ENCODE results near the gene TUT1. TPM values are rescaled to one million over a fixed set of nuclear protein-coding genes. Genes with fewer than 3 reads are reported as not detected.
A peak's percentile ranks its signal among the peaks of the same experiment; 100 is the strongest.
"Not testable (repeated sequence)": the region's sequence is repeated elsewhere in the genome, so short reads cannot be mapped to it uniquely, and the experiment has no call there.

Gene TUT1, protein sequence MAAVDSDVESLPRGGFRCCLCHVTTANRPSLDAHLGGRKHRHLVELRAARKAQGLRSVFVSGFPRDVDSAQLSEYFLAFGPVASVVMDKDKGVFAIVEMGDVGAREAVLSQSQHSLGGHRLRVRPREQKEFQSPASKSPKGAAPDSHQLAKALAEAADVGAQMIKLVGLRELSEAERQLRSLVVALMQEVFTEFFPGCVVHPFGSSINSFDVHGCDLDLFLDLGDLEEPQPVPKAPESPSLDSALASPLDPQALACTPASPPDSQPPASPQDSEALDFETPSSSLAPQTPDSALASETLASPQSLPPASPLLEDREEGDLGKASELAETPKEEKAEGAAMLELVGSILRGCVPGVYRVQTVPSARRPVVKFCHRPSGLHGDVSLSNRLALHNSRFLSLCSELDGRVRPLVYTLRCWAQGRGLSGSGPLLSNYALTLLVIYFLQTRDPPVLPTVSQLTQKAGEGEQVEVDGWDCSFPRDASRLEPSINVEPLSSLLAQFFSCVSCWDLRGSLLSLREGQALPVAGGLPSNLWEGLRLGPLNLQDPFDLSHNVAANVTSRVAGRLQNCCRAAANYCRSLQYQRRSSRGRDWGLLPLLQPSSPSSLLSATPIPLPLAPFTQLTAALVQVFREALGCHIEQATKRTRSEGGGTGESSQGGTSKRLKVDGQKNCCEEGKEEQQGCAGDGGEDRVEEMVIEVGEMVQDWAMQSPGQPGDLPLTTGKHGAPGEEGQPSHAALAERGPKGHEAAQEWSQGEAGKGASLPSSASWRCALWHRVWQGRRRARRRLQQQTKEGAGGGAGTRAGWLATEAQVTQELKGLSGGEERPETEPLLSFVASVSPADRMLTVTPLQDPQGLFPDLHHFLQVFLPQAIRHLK
- total RNA-seq = 10 to 100 TPM; 32.8 to 36.8 TPM

DNA sequence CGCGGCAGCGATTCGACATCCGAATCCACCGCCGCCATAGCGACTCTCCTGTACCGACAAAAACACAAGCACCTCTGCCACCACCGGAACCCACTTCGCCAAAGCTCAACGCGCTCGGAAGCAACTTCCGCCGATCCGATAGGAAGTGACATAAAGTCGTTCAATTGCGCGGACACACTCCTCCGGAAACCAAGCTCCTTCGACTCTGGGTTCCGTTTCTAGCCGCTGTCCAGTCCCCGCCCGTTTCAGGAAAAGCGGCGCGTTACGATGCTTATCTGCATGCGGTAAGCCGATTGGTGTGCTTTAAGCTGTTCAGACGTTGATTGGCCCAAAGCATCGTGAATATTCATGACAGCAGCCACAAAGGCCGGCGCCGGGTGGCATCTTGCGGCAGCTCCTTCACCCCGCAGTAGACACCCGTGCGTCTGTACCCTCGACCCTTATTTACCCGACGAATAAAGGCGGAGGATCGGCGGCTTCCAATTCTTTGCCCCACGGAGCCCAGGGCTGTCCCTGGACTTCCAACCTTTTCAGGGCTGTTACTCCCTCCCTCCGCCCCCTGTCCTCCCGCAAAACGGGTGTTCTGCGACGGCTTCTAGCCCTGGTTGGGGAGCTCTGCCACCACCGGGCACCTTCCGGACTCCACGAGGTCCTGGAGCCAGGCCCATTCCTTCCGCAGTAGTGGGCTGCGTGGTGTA lies at the start of gene TUT1:
TSS of gene TUT1 (minus strand) at position 76 of the 698 bp plus-strand sequence. CDS start at position 38, 38 bp downstream.
- H3K4me1 Mint-ChIP-seq (ENCODE audit: low read depth) = peaks cover 56% of the 10 kb centered on the region
- no peaks in the 10 kb centered on the region for H3K9me3 Mint-ChIP-seq
- DNase-seq = peak; percentile 94 to 96
- ATAC-seq (replicated peaks in 1 of 2) = peak; percentile 90 to 91
- peak within 1 kb of the TSS; percentile 98 for H3K27ac Mint-ChIP-seq
- no peaks in the 10 kb centered on the region for H3K27me3 Mint-ChIP-seq (ENCODE audit: low read depth)
- peaks cover 5 to 26% of the 10 kb centered on the region in 2 donors for H3K36me3 Mint-ChIP-seq (ENCODE audit: insufficient read depth in 2 of 2)
- H3K4me3 Mint-ChIP-seq = peak within 1 kb of the TSS; percentile 97 to 99

DNA sequence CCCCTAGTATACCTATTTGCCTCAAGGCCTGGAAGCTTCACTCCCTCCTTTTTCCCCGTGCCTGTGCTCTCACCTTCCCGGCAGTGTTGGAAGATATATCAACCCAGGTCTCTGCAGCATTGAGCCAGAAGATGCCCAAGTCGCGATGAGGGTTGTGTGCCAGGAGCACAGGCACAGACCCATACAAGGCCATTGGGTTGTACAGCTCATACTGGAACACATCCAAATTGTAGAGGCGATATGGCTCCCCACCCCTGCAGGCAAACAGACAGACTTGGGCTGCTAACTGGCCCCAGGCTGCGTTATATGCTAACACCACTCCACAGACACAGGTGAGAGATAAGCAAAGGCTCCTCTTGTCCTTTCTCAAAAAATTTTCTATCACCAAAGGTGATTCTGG lies 41.2 kb upstream of the TUT1 start:
- ATAC-seq (replicated peaks in 1 of 2) (no peak), DNase-seq (no peak)
- no peak overlapping the region for H3K4me3 Mint-ChIP-seq
- H3K4me1 Mint-ChIP-seq (ENCODE audit: low read depth) = peaks cover 18% of the 10 kb centered on the region
- peak overlapping the region; percentile 14 for H3K27ac Mint-ChIP-seq
- H3K9me3 Mint-ChIP-seq = no peaks in the 10 kb centered on the region
- H3K36me3 Mint-ChIP-seq (ENCODE audit: insufficient read depth in 2 of 2) = peaks cover 16 to 43% of the 10 kb centered on the region in 2 donors
- no peaks in the 10 kb centered on the region for H3K27me3 Mint-ChIP-seq (ENCODE audit: low read depth)

DNA sequence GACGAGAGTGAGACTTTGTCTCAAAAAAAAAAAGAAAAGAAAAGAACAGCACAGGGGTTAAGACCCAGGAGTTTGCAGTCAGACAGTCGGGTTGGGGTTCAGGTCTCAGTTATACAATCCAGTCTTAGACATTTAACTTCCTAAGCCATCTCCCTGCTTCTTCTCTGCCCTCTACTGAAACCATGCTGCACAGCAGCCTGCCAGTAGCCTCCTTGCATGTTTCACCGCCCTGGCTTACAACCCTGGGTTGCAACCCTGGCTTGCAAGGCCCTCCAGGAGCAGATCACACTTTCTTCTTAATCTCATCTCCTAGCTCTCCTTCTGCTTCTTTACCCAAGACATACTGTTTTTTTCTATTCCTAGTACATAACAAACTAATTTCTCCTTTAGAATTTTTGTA lies 36.4 kb upstream of the TUT1 start:
- DNase-seq = no peak
- Mint-ChIP-seq H3K27ac (peak overlapping the region; percentile 17), H3K36me3 (ENCODE audit: insufficient read depth in 2 of 2) (peaks cover 18 to 31% of the 10 kb centered on the region in 2 donors), H3K4me3 (no peak overlapping the region), H3K4me1 (ENCODE audit: low read depth) (peaks cover 16% of the 10 kb centered on the region), H3K27me3 (ENCODE audit: low read depth) (no peaks in the 10 kb centered on the region), H3K9me3 (no peaks in the 10 kb centered on the region)
- peak; percentile 46 to 49 for ATAC-seq (replicated peaks in 1 of 2)

DNA sequence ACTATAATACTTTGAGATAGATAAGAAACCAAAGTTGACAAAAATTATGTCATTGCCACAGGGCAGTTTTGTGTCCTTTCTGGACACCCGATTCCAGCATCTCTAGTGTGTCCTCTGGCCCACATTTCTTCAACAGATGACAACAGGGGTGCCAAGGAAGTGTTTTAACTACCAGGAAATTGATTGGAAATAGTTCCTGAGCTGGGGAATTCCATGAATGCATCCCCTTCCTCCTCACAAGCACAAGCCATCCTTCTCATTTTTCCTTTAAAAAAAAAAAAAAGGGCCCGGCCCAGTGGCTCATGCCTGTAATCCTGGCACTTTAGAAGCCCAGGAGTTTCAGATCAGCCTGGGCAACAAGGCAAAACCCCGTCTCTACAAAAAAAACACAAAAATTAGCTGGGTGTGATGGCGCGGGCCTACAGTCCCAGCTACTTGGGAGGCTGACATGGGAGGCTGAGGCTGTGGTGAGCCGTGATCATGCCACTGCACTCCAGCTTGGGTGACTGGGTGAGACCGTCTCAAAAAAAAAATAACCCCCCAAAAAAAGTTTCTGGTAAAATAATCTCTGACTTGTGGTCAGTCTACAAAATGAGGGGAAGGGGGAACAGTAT lies 31.3 kb upstream of the TUT1 start:
- Mint-ChIP-seq H3K4me3 (peak overlapping the region; percentile 78 to 95), H3K4me1 (ENCODE audit: low read depth) (peaks cover 44% of the 10 kb centered on the region), H3K9me3 (no peaks in the 10 kb centered on the region), H3K36me3 (ENCODE audit: insufficient read depth in 2 of 2) (peaks cover 11 to 21% of the 10 kb centered on the region in 2 donors), H3K27me3 (ENCODE audit: low read depth) (no peaks in the 10 kb centered on the region), H3K27ac (peak overlapping the region; percentile 90)
- ATAC-seq (replicated peaks in 1 of 2) (no peak), DNase-seq (no peak)

DNA sequence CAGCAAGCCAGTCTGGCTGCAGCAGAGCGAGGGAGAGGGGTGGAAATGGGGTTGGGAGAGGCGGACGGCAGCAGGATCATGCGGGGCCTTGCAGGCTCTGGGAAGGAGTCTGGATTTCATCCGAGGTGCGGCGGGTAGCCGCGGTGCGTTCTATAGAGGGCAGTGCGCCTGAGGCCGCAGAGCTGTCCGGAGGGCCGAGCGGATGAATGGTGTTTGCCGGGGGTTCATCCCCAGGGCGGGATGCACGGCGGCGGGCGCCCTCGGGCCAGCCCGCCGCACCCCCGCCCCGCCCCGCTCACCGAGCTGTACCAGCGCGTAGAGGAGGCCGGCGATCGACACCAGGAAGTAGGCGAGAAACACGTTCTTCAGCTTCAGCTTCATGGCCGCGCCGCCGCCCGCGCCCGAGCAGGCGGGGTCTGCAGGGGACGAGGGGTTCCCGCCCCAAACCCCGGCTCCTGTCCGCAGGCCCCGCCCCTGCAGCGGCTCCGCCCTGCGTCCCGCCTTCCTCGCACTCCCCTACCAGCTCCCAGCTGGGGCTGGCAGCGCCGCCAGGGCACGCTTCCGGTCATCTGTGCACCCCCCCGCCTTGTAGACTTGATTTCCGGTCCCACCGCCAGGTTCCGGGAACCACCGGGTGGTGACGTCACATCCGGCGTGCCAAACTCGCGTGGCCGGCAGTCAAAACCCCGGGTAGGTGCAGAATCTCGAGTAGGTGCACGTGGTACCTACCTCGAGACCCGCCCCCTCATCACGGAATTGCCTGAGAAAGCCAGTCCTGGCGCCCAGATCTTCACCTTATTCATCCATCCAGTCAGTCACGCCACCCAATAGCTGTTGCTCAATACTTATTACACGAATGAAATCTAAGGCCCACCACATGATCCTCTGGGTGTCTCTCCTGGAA lies 30.5 kb upstream of the TUT1 start, which contains the start of gene B3GAT3:
TSS of gene B3GAT3 (minus strand) at position 420 of the 904 bp plus-strand sequence. CDS start at position 381, 39 bp downstream.
- Mint-ChIP-seq H3K27me3 (ENCODE audit: low read depth) (no peaks in the 10 kb centered on the region), H3K9me3 (no peaks in the 10 kb centered on the region), H3K4me3 (peak within 1 kb of the TSS; percentile 95 to 100), H3K4me1 (ENCODE audit: low read depth) (peaks cover 44% of the 10 kb centered on the region), H3K36me3 (ENCODE audit: insufficient read depth in 2 of 2) (peaks cover 9 to 14% of the 10 kb centered on the region in 2 donors), H3K27ac (peak within 1 kb of the TSS; percentile 100)
- ATAC-seq (replicated peaks in 1 of 2) (peak; percentile 96), DNase-seq (peak; percentile 97)

DNA sequence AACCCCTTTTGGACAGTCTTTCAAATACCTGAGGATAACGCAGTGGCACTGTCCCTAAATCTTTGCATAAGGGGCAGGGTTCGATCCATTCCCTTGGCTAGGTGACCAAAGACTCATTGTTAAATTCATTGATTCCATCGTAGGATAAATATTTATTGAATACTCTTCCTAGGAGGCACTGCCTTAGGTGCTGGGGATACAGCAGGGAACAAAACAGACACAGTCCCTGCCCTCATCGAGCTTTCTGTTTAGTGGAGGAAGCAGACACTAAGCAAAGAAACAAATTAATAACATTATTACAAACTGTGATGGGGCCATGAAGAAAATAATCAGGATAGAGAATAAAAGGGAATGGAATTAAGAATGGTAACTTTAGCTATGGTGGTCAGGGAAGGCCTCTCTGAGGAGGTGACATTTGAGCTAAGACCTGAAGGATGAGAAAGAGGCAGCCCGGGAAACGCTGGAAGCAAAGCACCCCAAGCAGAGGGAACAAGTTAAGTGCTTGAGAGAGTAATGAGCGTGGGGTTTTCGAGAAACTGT lies 29.8 kb upstream of the TUT1 start:
- H3K9me3 Mint-ChIP-seq = no peaks in the 10 kb centered on the region
- ATAC-seq (replicated peaks in 1 of 2) (no peak), DNase-seq (no peak)
- H3K27me3 Mint-ChIP-seq (ENCODE audit: low read depth) = no peaks in the 10 kb centered on the region
- H3K27ac Mint-ChIP-seq = peak overlapping the region; percentile 100
- peaks cover 48% of the 10 kb centered on the region for H3K4me1 Mint-ChIP-seq (ENCODE audit: low read depth)
- peaks cover 7 to 14% of the 10 kb centered on the region in 2 donors for H3K36me3 Mint-ChIP-seq (ENCODE audit: insufficient read depth in 2 of 2)
- peak overlapping the region; percentile 95 to 100 for H3K4me3 Mint-ChIP-seq

DNA sequence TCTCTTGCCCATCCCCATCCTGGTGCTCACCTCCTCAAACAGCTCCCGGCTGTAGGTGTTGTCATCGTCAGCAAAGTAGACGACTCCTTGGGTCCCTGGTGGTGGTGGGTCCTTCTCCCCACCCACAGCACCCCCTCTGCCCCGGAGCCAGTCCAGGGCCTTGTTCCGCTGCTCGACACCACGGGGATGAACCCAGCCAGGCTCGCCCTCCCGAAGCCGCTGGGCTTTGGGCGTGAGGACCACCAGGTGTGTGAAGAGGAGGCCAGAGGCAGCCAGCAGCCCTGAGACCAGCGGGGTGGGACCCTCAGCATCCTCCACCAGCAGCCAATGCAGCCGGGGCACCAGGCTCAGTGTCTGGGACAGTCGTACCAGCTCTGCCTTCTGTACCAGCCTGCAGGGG lies 25.6 kb upstream of the TUT1 start:
- H3K4me3 Mint-ChIP-seq; H3K27ac Mint-ChIP-seq; H3K27me3 Mint-ChIP-seq (ENCODE audit: low read depth); ATAC-seq (replicated peaks in 1 of 2); H3K9me3 Mint-ChIP-seq; DNase-seq: not testable (repeated sequence)
- Mint-ChIP-seq H3K36me3 (ENCODE audit: insufficient read depth in 2 of 2) (peaks cover 4 to 15% of the 10 kb centered on the region in 2 donors), H3K4me1 (ENCODE audit: low read depth) (peaks cover 61% of the 10 kb centered on the region)

DNA sequence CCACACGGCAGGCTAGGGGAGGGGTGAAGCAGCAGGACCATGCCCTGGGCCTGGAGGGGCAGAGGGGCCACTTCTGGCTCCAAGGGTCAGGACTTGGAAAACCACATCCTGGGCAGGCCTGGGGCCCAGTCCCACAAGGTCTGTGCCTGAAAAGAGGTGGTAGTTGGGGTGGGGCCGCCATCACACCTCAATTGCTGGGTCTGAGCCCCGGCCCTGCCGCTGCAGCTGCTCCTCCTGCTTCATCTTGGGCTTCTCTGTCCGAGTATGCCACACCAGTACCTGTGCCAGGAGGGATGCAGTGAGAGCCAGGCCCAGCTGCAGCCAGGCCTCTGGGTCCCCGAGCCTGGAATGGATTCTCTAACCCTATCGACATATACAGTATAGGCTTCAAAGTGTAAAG lies 24.2 kb upstream of the TUT1 start:
- Mint-ChIP-seq H3K36me3 (ENCODE audit: insufficient read depth in 2 of 2) (peaks cover 4 to 10% of the 10 kb centered on the region in 2 donors), H3K4me1 (ENCODE audit: low read depth) (peaks cover 60% of the 10 kb centered on the region), H3K9me3 (no peaks in the 10 kb centered on the region), H3K27ac (no peak overlapping the region), H3K27me3 (ENCODE audit: low read depth) (no peaks in the 10 kb centered on the region), H3K4me3 (no peak overlapping the region)
- ATAC-seq (replicated peaks in 1 of 2) (no peak), DNase-seq (no peak)

DNA sequence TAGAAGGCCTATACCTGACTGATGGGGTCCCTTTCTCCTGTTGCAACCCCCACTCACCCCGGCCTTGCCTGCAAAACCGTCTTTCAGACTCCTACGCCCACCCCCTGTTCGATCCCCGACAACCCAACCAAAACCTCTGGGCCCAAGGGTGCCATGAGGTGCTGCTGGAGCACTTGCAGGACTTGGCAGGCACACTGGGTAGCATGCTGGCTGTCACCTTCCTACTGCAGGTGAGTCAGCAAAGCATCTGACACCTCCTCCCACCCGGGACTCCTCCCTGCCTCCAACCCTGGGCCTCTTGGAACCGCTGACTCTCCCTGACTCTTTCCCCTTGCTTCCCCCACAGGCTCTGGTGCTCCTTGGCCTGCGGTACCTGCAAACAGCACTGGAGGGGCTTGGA lies 23.0 kb upstream of the TUT1 start:
- peak in 1 of 2 donors; percentile 10 for ATAC-seq (replicated peaks in 1 of 2)

DNA sequence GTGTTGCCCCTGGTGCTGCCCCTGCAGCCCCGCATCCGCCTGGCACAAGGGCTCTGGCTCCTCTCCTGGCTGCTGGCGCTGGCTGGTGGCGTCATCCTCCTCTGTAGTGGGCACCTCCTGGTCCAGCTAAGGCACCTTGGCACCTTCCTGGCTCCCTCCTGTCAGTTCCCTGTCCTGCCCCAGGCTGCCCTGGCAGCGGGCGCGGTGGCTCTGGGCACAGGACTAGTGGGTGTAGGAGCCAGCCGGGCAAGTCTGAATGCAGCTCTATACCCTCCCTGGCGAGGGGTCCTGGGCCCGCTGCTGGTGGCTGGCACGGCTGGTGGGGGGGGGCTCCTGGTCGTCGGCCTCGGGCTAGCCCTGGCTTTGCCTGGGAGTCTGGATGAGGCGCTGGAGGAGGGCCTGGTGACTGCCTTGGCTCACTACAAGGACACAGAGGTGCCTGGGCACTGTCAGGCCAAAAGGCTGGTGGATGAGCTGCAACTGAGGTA lies 22.0 kb upstream of the TUT1 start:
- peaks cover 6 to 11% of the 10 kb centered on the region in 2 donors for H3K36me3 Mint-ChIP-seq (ENCODE audit: insufficient read depth in 2 of 2)
- H3K4me3 Mint-ChIP-seq = peak overlapping the region; percentile 46 to 61
- peaks cover 55% of the 10 kb centered on the region for H3K4me1 Mint-ChIP-seq (ENCODE audit: low read depth)
- H3K27ac Mint-ChIP-seq = peak overlapping the region; percentile 91
- H3K27me3 Mint-ChIP-seq (ENCODE audit: low read depth) = no peaks in the 10 kb centered on the region
- no peaks in the 10 kb centered on the region for H3K9me3 Mint-ChIP-seq
- no peak for DNase-seq
- no peak for ATAC-seq (replicated peaks in 1 of 2)

More for the DNA sequence above, 23.0 kb upstream of the TUT1 start:
- peak overlapping the region; percentile 89 for H3K27ac Mint-ChIP-seq
- H3K9me3 Mint-ChIP-seq = no peaks in the 10 kb centered on the region
- no peaks in the 10 kb centered on the region for H3K27me3 Mint-ChIP-seq (ENCODE audit: low read depth)
- peak overlapping the region; percentile 27 to 50 for H3K4me3 Mint-ChIP-seq
- peaks cover 6 to 14% of the 10 kb centered on the region in 2 donors for H3K36me3 Mint-ChIP-seq (ENCODE audit: insufficient read depth in 2 of 2)
- H3K4me1 Mint-ChIP-seq (ENCODE audit: low read depth) = peaks cover 54% of the 10 kb centered on the region
- DNase-seq = peak; percentile 45 to 49
